ENCODE data around the gene STAP1. TPM values are rescaled to one million over a fixed set of nuclear protein-coding genes. Genes with fewer than 3 reads are reported as not detected.

Gene STAP1
- total and polyA plus RNA-seq, 2 experiments from 2014 or later: not detected

DNA sequence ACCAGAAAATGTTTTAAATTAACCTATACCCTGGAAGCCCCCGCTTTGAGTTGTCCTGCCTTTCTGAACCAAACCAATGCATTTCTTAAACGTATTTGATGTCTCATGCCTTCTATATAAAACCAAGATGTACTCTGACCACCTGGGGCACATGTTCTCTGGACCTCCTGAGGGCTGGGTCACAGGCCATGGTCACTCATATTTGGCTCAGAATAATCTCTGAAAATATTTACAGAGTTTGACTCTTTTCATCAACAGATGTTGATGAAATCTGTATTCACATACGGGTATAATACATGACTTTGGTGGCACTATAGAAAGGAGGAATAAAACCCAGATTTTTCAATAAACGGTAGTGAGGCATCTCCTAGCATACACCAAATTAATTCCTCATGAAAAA lies 55.7 kb downstream of the STAP1 start (continued):
- no peak for TF ChIP-seq REST (IDR thresholded peaks at IDR 0.05; ENCODE audit: unreplicated experiment)
- no peak for TF ChIP-seq ZNF331 (CRISPR knock-in tag; IDR thresholded peaks at IDR 0.05; ENCODE audit: low read depth)
- TF ChIP-seq, protein P1, sequence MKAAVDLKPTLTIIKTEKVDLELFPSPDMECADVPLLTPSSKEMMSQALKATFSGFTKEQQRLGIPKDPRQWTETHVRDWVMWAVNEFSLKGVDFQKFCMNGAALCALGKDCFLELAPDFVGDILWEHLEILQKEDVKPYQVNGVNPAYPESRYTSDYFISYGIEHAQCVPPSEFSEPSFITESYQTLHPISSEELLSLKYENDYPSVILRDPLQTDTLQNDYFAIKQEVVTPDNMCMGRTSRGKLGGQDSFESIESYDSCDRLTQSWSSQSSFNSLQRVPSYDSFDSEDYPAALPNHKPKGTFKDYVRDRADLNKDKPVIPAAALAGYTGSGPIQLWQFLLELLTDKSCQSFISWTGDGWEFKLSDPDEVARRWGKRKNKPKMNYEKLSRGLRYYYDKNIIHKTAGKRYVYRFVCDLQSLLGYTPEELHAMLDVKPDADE (IDR thresholded peaks at IDR 0.05): no peak
- no peak for TF ChIP-seq EZH2phosphoT487 (IDR thresholded peaks at IDR 0.05; ENCODE audit: unreplicated experiment)
- TF ChIP-seq, protein P2, sequence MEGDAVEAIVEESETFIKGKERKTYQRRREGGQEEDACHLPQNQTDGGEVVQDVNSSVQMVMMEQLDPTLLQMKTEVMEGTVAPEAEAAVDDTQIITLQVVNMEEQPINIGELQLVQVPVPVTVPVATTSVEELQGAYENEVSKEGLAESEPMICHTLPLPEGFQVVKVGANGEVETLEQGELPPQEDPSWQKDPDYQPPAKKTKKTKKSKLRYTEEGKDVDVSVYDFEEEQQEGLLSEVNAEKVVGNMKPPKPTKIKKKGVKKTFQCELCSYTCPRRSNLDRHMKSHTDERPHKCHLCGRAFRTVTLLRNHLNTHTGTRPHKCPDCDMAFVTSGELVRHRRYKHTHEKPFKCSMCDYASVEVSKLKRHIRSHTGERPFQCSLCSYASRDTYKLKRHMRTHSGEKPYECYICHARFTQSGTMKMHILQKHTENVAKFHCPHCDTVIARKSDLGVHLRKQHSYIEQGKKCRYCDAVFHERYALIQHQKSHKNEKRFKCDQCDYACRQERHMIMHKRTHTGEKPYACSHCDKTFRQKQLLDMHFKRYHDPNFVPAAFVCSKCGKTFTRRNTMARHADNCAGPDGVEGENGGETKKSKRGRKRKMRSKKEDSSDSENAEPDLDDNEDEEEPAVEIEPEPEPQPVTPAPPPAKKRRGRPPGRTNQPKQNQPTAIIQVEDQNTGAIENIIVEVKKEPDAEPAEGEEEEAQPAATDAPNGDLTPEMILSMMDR (conservative IDR thresholded peaks at IDR 0.05; ENCODE audit: low read depth in 2 of 2): no peak
- TF ChIP-seq STAT1 (IDR thresholded peaks at IDR 0.05; ENCODE audit: unreplicated experiment): no peak
- no peak for TF ChIP-seq EZH2 (IDR thresholded peaks at IDR 0.05; ENCODE audit: low read depth, unreplicated experiment)
- TF ChIP-seq POLR2AphosphoS5 (IDR thresholded peaks at IDR 0.05; ENCODE audit: low read depth): no peak
- no peak for TF ChIP-seq NANOG (IDR thresholded peaks at IDR 0.05; ENCODE audit: borderline replicate concordance)
- TF ChIP-seq ZNF114 (CRISPR knock-in tag; IDR thresholded peaks at IDR 0.05): no peak

- Histone ChIP-seq H4K20me1 (replicated peaks; ENCODE audit: insufficient read depth) (no peaks in the 10 kb centered on the region), H3K79me2 (replicated peaks; ENCODE audit: insufficient read depth) (no peaks in the 10 kb centered on the region), H3K36me3 (ENCODE audit: insufficient read depth) (peaks cover 10% of the 10 kb centered on the region; the same call in 1 of the 2 replicates), H3K4me1 (ENCODE audit: insufficient read depth) (no peaks in the 10 kb centered on the region), H3K27me3 (ENCODE audit: insufficient read depth) (no peaks in the 10 kb centered on the region), H3K9me2 (ENCODE audit: insufficient read depth) (no peaks in the 10 kb centered on the region), H3F3A (replicated peaks; ENCODE audit: low read depth) (no peaks in the 10 kb centered on the region), H3K4me3 (no peak overlapping the region), H3K27ac (ENCODE audit: low read depth) (no peak overlapping the region), H3K4me2 (no peak overlapping the region), H2AFZ (no peak overlapping the region)
- DNase-seq (ENCODE audit: low spot score) (no peak), ATAC-seq (no peak)
- Mint-ChIP-seq H3K36me3 (ENCODE audit: low read depth) (peaks cover 30% of the 10 kb centered on the region), H3K9me3 (no peaks in the 10 kb centered on the region), H3K4me1 (no peaks in the 10 kb centered on the region), H3K4me3 (no peak overlapping the region), H3K27ac (no peak overlapping the region), H3K27me3 (ENCODE audit: insufficient read depth, low read depth, poor library complexity) (no peaks in the 10 kb centered on the region)
- TF ChIP-seq, protein P2 (conservative IDR thresholded peaks at IDR 0.05; ENCODE audit: low read depth in 2 of 2): no peak
- TF ChIP-seq STAT1 (IDR thresholded peaks at IDR 0.05; ENCODE audit: unreplicated experiment) (no peak), JUNB (IDR thresholded peaks at IDR 0.05; ENCODE audit: unreplicated experiment) (no peak), EZH2phosphoT487 (IDR thresholded peaks at IDR 0.05; ENCODE audit: unreplicated experiment) (no peak), NANOG (IDR thresholded peaks at IDR 0.05; ENCODE audit: borderline replicate concordance) (no peak)
These were observed 56.6 kb downstream of the STAP1 start for GRCh38 chr4:67615119-67615518.
